ENCODE data around the gene RAB12.

DNA sequence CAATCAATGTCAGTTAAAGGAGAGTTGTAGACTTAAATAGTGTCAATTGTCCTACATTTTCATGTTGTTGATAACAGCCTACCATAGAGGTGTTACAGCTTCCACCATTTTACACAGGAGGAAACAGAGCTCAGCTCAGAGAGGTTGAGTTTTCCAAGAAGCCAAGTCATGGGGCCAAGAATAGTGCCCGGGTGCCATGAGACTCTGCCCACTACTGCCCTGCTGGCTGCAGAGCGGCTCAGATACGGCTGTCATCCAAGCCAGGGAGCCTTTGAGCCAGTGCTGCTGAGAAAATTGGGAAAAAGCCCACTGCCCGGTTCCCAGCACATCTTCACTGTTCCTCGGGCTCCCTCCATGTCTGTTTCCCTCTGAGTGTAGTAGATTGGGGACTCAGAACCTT, 22.0 kb downstream of the RAB12 start:
- TF ChIP-seq, protein P1, sequence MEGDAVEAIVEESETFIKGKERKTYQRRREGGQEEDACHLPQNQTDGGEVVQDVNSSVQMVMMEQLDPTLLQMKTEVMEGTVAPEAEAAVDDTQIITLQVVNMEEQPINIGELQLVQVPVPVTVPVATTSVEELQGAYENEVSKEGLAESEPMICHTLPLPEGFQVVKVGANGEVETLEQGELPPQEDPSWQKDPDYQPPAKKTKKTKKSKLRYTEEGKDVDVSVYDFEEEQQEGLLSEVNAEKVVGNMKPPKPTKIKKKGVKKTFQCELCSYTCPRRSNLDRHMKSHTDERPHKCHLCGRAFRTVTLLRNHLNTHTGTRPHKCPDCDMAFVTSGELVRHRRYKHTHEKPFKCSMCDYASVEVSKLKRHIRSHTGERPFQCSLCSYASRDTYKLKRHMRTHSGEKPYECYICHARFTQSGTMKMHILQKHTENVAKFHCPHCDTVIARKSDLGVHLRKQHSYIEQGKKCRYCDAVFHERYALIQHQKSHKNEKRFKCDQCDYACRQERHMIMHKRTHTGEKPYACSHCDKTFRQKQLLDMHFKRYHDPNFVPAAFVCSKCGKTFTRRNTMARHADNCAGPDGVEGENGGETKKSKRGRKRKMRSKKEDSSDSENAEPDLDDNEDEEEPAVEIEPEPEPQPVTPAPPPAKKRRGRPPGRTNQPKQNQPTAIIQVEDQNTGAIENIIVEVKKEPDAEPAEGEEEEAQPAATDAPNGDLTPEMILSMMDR (conservative IDR thresholded peaks at IDR 0.05 in 1 of 2, IDR thresholded peaks at IDR 0.05 in 1 of 2; ENCODE audit: low read depth in 1 of 2, low read length in 2 of 2) = no peak
- TF ChIP-seq EZH2 (IDR thresholded peaks at IDR 0.05; ENCODE audit: low read length, missing control alignments) = no peak

All from fibroblast of lung (primary cell).